HG03060 (cell line): ENCODE measurements around the gene PPP1R12B.
"Not testable (repeated sequence)": the region's sequence is repeated elsewhere in the genome, so short reads cannot be mapped to it uniquely, and the experiment has no call there.

Experiments
- ATAC-seq: cut with Tn5 transposase; IDR thresholded peaks from one replicate; pipeline ENCODE4 v1.9.1; 2021; ENCODE audit warnings: low read depth, moderate number of reproducible peaks; ENCODE audit not compliant: unreplicated experiment

The PPP1R12B gene

DNA sequence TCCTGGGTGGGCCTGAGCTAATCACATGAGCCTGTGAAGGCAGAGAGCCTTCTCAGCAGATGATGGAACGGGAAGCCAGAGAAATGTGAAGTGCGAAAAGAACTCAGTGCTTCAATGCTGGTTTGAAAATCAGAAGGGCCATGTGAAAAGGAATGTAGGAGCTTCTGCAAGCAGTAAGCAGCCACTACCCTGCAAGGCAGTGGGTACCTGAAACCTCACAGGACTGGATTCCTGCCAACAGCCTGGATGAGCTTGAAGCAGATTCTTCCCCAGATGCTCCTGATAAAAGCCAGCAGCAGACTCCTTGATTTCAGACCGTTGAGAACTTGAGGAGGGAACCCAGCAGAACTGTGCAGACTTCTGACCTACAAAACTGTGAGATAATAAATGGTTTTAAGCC is 203.2 kb downstream of the PPP1R12B start:
- no peak for ATAC-seq

DNA sequence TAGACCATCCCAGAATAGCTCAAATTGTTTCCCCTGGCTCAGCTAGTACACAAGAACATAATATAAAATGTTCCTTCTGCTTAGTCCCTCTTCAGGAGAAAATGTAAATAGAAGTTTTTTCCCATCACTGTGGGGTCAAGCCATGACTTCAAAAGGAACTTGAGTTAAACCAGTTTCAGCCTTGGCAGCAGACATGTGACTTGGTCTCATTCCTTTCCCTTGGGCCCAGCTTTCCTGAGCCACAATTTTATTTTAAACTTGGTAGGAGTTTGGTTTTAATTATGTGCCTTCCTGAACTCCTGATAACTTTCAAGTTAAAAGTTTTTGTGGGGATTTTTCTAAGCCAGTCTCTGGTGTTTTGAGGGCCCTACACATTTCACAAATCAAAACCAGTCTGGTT is 204.1 kb downstream of the PPP1R12B start:
- not testable (repeated sequence) for ATAC-seq

GRCh38 chr1:202553078-202553477 is 204.6 kb downstream of the PPP1R12B start:
- not testable (repeated sequence) for ATAC-seq

GRCh38 chr1:202553560-202554038 is 205.1 kb downstream of the PPP1R12B start:
- ATAC-seq: no peak

- not testable (repeated sequence) for ATAC-seq
Measured at GRCh38 chr1:202554619-202555018, 206.1 kb downstream of the PPP1R12B start.

GRCh38 chr1:202556037-202556436 is 207.5 kb downstream of the PPP1R12B start:
- not testable (repeated sequence) for ATAC-seq

GRCh38 chr1:202557662-202558061 is 209.2 kb downstream of the PPP1R12B start:
- ATAC-seq: not testable (repeated sequence)

GRCh38 chr1:202561240-202561639 is 212.7 kb downstream of the PPP1R12B start:
- no peak for ATAC-seq

DNA sequence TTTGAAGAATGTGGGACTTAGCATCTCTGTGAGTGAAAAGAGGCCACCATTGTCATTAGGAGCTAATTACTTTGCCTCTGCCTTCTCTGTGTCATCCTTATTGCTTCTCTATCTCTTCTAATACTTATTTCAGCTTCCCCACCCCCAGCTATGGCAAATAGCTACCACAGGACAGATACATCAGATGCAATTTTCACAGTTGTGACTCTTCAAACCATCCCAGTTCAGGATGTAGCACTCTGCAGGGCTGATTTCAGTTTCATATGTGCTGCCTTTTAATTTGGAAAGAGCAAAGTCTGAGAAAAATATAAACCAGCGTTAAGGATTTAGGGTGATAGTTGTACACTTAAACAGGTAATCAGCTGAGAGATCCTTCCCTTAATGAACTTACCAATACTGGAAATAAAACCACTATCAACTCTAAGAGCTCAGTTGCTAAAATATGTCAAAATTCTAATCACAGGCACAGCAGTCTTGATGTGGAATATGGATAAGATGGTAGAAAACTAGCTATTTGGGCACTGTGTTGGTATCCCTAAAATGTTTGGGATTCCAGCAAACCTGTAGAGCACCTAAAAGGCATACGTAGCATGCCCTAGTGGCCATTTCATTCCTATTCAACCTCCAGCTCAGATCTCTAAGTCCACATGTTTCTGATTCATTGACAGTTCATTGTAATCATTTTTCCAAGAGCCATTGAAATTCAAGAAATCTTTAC is 213.4 kb downstream of the PPP1R12B start:
- no peak for ATAC-seq

DNA sequence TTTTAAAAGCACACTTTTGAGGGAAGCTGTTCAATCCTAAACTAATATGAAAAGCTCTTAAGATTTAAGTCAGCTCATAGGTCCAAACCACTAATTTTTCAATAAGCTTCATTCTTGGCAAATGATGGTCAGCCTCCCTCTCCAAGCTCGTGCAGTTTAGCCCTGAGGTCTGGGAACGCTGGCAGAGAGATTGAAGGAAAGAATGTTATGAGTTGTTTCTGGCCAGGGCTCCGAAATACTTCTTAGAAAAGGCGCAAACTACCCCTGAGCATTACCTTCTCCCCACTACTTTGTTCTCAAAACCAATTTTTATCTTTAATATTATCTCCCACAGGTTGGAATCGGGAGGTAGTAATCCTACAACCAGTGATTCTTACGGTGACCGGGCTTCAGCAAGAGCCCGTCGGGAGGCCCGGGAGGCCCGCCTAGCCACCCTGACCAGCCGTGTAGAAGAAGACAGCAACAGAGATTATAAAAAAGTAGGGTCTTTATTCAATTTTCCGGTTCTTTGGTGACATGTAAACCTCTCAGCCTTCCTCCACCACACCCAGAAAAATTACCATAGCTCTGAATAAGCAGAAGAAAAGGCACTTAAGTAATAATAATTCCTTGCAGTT is 214.1 kb downstream of the PPP1R12B start:
- no peak for ATAC-seq

DNA sequence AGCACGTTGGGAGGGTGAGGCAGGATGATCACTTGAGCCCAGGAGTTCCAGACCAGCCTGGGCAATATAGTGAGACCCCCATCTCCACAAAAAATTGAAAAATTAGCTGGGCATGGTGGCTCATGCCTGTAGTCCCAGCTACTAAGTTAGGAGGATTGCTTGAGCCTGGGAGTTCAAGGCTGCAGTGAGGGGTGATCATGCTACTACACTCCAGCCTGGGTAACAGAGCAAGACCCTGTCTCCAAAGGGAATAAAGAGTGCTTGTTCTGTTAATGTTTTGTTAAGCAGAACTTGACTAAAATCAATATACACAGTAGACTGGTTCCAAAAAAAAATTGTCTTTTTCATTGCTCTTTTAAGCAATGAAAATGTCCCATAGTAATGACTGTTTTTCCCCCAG is 215.3 kb downstream of the PPP1R12B start:
- no peak for ATAC-seq

DNA sequence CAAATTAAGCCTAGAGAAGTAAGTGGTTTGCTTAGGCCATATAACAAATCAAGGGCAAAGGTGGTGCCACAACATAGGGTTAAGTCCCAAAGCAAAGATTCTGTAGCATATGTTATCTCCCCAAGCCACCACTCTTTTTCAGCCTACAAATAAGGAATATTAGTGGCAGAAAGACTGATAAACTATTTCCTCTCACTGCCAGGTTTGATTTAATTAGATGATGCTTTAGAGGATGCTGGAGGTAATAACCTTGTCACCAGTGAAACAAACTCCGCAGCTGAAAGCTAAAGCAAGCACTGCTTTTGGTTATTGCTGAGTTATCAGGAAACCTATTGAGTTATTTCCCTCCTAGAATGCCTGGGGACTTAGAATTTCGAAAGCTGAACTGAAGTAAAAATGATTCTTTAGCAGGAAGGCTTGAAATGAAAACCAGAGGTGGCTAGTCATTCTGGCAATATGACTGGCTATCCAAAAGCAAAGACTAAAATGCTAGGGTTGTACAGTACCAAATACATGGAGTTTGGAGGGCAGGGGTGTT is 216.5 kb downstream of the PPP1R12B start:
- no peak for ATAC-seq

- peak; percentile 77 for ATAC-seq
Measured at GRCh38 chr1:202565890-202566602, 217.5 kb downstream of the PPP1R12B start.

DNA sequence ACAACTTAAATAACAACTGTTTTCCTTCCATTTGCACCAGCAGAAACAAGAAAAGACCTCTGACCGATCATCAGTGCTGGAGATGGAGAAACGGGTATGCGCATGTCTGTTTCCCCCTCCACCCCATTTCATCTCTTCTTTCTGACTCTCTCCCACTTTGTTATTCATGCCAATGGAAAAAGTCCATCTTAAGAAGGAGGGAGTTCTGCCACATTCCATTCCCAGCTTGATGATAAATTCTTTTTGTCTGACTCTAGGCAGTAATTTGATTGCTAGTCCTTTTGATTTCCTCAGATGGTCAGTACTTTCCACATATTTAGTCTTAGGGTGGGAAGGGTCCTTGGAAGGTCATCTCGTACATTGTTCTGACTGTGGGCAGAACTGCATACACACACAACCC is 219.2 kb downstream of the PPP1R12B start:
- no peak for ATAC-seq

DNA sequence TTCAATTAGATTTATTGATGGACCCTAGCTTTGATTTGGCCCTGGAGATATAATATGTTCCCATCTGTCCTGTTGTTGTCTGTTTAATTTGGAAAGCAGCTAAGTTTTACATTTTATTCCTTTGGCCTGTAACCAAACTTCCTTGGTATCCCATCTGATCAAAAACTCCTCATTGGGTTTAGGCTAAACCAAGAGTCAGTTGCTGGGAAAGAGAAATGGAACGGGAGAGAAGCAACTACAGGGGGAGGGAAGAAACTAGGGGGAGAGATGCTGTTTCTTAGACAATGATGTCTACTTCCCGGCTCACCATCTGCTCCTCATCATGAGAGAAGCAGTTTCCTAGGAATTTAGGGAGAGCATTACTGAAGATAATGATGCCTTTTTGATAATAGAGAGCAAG is 219.9 kb downstream of the PPP1R12B start:
- no peak for ATAC-seq

DNA sequence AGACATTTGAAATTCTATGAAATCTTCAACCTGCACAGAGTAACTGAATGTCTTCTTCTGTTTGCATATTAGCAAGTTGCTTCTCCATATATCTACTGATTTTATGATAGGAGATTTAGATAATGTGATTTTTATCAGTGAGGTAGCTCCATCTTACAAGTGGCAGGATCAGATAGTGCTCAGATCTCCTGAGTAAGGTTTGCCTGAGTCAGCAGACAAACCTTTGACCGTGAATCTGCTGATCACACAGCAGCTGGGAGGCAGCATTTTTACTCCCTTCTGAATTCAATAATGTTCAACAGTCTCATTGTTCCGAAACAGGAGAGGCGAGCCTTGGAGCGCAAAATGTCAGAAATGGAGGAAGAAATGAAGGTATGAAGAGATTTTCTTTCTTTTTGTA is 220.3 kb downstream of the PPP1R12B start:
- ATAC-seq: no peak

GRCh38 chr1:202569393-202570322 is 221.2 kb downstream of the PPP1R12B start:
- no peak for ATAC-seq

- ATAC-seq: no peak
Measured at GRCh38 chr1:202571719-202572339, 223.3 kb downstream of the PPP1R12B start.

DNA sequence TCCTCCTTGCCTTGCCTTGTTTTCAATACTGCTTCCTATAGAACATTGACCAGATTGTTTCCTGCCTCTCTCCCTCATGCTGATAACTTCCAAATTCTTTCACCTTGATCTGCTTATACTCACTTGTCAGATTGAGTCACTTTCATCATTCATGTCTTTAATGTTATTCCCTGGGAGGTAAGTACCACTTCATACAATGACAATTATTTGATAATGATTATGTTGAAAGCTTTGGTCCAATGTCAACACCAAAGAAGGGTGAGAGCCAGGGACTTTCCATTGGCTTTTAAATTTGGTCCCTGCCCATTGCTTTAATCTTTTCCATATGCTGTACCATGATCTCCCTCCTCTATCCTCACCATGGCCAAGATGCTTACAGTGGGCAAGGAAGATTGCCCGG is 224.4 kb downstream of the PPP1R12B start:
- ATAC-seq: no peak
